Measurements from ENCODE around the gene SLX4IP. TPM values are rescaled to one million over a fixed set of nuclear protein-coding genes. Genes with fewer than 3 reads are reported as not detected.
A peak's percentile ranks its signal among the peaks of the same experiment; 100 is the strongest.

The SLX4IP gene
- total RNA-seq, 1 donor = 4.0 TPM

- TF ChIP-seq, protein P1, sequence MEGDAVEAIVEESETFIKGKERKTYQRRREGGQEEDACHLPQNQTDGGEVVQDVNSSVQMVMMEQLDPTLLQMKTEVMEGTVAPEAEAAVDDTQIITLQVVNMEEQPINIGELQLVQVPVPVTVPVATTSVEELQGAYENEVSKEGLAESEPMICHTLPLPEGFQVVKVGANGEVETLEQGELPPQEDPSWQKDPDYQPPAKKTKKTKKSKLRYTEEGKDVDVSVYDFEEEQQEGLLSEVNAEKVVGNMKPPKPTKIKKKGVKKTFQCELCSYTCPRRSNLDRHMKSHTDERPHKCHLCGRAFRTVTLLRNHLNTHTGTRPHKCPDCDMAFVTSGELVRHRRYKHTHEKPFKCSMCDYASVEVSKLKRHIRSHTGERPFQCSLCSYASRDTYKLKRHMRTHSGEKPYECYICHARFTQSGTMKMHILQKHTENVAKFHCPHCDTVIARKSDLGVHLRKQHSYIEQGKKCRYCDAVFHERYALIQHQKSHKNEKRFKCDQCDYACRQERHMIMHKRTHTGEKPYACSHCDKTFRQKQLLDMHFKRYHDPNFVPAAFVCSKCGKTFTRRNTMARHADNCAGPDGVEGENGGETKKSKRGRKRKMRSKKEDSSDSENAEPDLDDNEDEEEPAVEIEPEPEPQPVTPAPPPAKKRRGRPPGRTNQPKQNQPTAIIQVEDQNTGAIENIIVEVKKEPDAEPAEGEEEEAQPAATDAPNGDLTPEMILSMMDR (IDR thresholded peaks at IDR 0.05; ENCODE audit: extremely low read depth, low read depth, low read length) = no peak
- no peak overlapping the region for H3K4me2 ChIP-seq (ENCODE audit: insufficient read depth, low read length)
- H3K79me2 ChIP-seq (ENCODE audit: insufficient read depth, low read length) = peaks cover 56% of the 10 kb centered on the region
- H2AFZ ChIP-seq (ENCODE audit: low read length) = no peak overlapping the region
- H3K27ac ChIP-seq (ENCODE audit: low read depth, low read length) = no peak overlapping the region
- DNase-seq (ENCODE audit: insufficient read length, low spot score, missing footprints) = no peak
- H3K9me3 ChIP-seq (ENCODE audit: low read depth, low read length) = no peaks in the 10 kb centered on the region
- no peaks in the 10 kb centered on the region for H3K27me3 ChIP-seq (ENCODE audit: insufficient read depth, low read length)
- peaks cover 33% of the 10 kb centered on the region for H3K4me1 ChIP-seq (ENCODE audit: insufficient read depth, low read length)
- no peak overlapping the region for H3K4me3 ChIP-seq (ENCODE audit: insufficient read depth, low read length)
- H4K20me1 ChIP-seq (ENCODE audit: insufficient read depth, low read length) = peaks cover 15% of the 10 kb centered on the region
- H3K36me3 ChIP-seq (ENCODE audit: insufficient read depth, low read length) = peaks cover 68% of the 10 kb centered on the region
Measured at GRCh38 chr20:10658051-10658823, 223.1 kb downstream of the SLX4IP start.

- Histone ChIP-seq H4K20me1 (ENCODE audit: insufficient read depth, low read length) (peaks cover 15% of the 10 kb centered on the region), H3K9me3 (ENCODE audit: low read depth, low read length) (no peaks in the 10 kb centered on the region), H3K79me2 (ENCODE audit: insufficient read depth, low read length) (peaks cover 64% of the 10 kb centered on the region), H3K4me2 (ENCODE audit: insufficient read depth, low read length) (no peak overlapping the region), H3K36me3 (ENCODE audit: insufficient read depth, low read length) (peaks cover 76% of the 10 kb centered on the region), H3K27ac (ENCODE audit: low read depth, low read length) (no peak overlapping the region), H3K4me3 (ENCODE audit: insufficient read depth, low read length) (no peak overlapping the region), H2AFZ (ENCODE audit: low read length) (no peak overlapping the region), H3K27me3 (ENCODE audit: insufficient read depth, low read length) (no peaks in the 10 kb centered on the region), H3K4me1 (ENCODE audit: insufficient read depth, low read length) (peaks cover 27% of the 10 kb centered on the region)
- DNase-seq (ENCODE audit: insufficient read length, low spot score, missing footprints) = no peak
- TF ChIP-seq, protein P1 (IDR thresholded peaks at IDR 0.05; ENCODE audit: extremely low read depth, low read depth, low read length) = no peak
Measured at GRCh38 chr20:10658876-10659632, 223.9 kb downstream of the SLX4IP start.

DNA sequence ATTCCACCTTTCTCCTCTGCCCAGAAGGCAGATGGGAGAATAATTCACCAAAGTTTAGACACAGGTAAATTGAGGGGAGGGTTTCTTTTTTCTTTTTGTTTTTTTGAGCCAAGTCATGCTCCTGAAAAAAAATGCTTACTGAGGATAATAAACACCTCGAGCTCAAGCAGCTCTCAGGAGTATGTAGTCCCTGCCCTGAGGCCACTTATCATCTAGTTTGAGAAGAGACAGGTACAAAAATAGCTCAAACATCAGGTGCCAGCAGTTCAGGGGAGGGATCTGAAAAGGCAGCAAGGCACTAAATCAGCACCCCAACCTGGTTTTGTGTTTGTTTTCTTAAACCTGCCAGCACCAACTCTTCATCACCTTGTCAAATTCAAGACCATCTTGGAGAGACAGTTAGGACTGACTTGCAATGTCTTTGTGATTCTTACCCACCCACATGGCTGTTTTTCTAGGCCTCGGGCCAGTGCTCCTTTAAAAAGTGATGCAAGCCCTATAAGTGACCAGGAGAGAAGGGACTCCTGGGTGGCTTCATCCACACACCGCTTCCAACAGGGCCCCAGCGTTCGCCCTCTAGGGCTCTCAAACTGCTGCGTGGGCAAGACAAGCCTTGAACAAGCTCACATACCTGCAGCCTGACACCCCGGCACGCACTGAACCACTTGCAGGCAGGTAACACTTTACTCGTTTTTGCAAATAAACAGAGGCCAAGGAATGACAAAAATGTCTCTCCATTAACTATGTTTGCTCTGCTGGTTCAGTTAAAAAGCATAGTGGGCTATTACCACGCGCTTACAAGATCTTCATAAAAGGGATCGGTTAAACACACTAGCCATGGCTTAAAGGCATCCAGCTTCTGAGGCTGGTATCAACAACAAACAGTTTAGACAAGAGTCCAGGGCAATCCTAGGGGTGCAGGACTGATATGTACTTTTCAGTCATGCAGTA is 224.8 kb downstream of the SLX4IP start:
- Histone ChIP-seq H3K27ac (ENCODE audit: low read depth, low read length) (peak overlapping the region; percentile 54), H3K79me2 (ENCODE audit: insufficient read depth, low read length) (peaks cover 73% of the 10 kb centered on the region), H3K9me3 (ENCODE audit: low read depth, low read length) (no peaks in the 10 kb centered on the region)

More for the DNA sequence above, 224.8 kb downstream of the SLX4IP start:
- H4K20me1 ChIP-seq (ENCODE audit: insufficient read depth, low read length) = peaks cover 15% of the 10 kb centered on the region
- H3K4me2 ChIP-seq (ENCODE audit: insufficient read depth, low read length) = peak overlapping the region; percentile 11
- no peaks in the 10 kb centered on the region for H3K27me3 ChIP-seq (ENCODE audit: insufficient read depth, low read length)
- H3K4me3 ChIP-seq (ENCODE audit: insufficient read depth, low read length) = no peak overlapping the region
- TF ChIP-seq, protein P1 (IDR thresholded peaks at IDR 0.05; ENCODE audit: extremely low read depth, low read depth, low read length) = no peak
- peaks cover 23% of the 10 kb centered on the region for H3K4me1 ChIP-seq (ENCODE audit: insufficient read depth, low read length)
- H3K36me3 ChIP-seq (ENCODE audit: insufficient read depth, low read length) = peaks cover 78% of the 10 kb centered on the region
- DNase-seq (ENCODE audit: insufficient read length, low spot score, missing footprints) = no peak
- H2AFZ ChIP-seq (ENCODE audit: low read length) = no peak overlapping the region
